ENCODE results near the gene RTEL1. TPM values are rescaled to one million over a fixed set of nuclear protein-coding genes. Genes with fewer than 3 reads are reported as not detected.

RTEL1 gene
- total and polyA plus RNA-seq, 2 donors (not counting 1 experiment from before 2014, with no cell fraction given) = 4.7 to 12.4 TPM

DNA sequence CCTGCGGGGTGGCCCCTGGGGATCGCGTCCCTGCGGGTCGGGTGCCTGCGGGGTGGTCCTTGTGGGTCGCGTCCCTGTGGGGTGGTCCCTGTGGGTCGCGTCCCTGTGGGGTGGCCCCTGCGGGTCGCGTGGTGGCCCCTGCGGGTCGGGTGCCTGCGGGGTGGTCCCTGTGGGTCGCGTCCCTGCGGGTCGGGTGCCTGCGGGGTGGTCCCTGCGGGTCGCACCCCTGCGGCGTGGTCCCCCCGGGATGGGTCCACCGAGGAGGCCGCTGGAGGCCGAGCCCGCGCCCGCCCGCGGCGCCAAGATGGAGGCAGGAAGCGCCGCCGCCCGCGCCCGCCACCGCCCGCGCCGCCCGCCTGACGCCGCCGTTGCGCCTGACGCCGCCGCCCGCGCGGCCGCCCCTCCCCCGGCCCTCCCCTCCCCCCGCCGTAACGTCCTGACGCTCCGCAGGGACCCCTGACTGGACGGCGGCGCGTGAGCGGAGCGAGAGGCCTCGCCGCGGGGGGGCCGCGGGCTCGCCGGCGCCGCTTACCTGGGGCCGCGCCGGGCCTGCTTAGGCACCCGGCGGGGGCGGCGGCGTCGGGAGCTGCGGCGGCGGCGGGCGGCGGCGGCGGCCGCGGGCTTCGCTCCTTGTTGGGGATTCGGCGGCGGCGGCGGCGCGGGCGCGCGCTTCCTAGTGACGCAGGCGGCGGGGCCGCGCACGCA, 31.5 kb upstream of the RTEL1 start, which contains the start of gene GMEB2:
Gene GMEB2 (minus strand): TSS at position 678 of the 705 bp plus-strand sequence. CDS start 7,704 bp downstream, outside the sequence.
- H3K4me3 ChIP-seq (replicated peaks in 1 of 4; ENCODE audit: control extremely low read depth in 1 of 4, insufficient read depth in 1 of 4, low read depth in 3 of 4, low read length in 4 of 4) = peak within 1 kb of the TSS; percentile 74 to 96 (median 95)
- no peaks in the 10 kb centered on the region for H4K20me1 ChIP-seq (ENCODE audit: control insufficient read depth, extremely low read depth, insufficient read depth, low read length)
- H3K27ac ChIP-seq (ENCODE audit: insufficient read depth, low read length) = peak within 1 kb of the TSS; percentile 97
- peak within 1 kb of the TSS; percentile 96 for H3K9ac ChIP-seq (ENCODE audit: insufficient read depth, low read length)
- no peaks in the 10 kb centered on the region for H3K9me3 ChIP-seq (ENCODE audit: control insufficient read depth, insufficient read depth, low read depth, low read length)
- H3K79me2 ChIP-seq (ENCODE audit: control insufficient read depth, insufficient read depth, low read length) = peaks cover 45% of the 10 kb centered on the region
- no peaks in the 10 kb centered on the region for H3K36me3 ChIP-seq (ENCODE audit: control insufficient read depth, insufficient read depth, low read length)
- TF ChIP-seq EZH2 (IDR thresholded peaks at IDR 0.05; ENCODE audit: low read length, missing control alignments) = no peak
- TF ChIP-seq CTCF (conservative IDR thresholded peaks at IDR 0.05 in 1 of 2, IDR thresholded peaks at IDR 0.05 in 1 of 2; ENCODE audit: low read depth in 1 of 2, low read length in 2 of 2) = no peak
- H2AFZ ChIP-seq (ENCODE audit: low read length) = peak within 1 kb of the TSS; percentile 68
- peak within 1 kb of the TSS; percentile 95 for H3K4me2 ChIP-seq (ENCODE audit: extremely low read depth, insufficient read depth, low read length)
- H3K4me1 ChIP-seq (ENCODE audit: control insufficient read depth, extremely low read depth, insufficient read depth, low read length) = no peaks in the 10 kb centered on the region
- DNase-seq (ENCODE audit: low read depth in 2 of 2) = peak in 1 of 2 donors; percentile 74
- H3K27me3 ChIP-seq (ENCODE audit: control insufficient read depth, insufficient read depth, low read length) = no peaks in the 10 kb centered on the region

DNA sequence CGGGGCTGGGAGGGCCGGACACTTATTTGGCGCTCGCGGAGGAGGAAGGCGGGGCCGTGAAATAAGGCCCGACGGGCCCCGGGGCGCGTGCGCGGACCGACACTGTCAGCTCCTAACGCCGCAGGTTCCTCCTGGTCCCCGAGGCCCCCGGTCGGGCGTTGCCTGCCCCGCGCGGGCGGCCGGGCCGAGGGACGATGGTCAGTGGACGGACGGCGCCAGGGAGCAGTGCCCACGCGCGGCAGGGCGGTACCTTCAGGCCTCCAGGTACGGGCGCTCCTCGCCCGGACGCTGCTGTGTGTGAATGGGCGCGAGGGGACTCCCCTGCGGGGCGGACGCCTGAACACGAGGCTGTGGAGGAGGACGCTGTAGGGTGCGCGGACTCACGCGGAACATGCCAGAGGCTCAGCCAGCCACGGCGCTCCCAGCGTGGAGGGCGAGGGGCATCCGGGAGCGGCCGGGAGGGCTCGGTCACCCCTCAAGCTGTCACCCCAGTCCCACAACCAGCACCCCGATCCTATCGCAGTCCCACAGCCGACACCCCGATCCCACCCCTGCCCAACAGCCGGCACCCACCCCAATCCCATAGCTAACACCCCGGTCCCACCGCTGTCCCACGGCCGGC, 30.9 kb upstream of the RTEL1 start:
- H3K36me3 ChIP-seq (ENCODE audit: control insufficient read depth, insufficient read depth, low read length) = no peaks in the 10 kb centered on the region
- H2AFZ ChIP-seq (ENCODE audit: low read length) = peak overlapping the region; percentile 68
- no peaks in the 10 kb centered on the region for H3K9me3 ChIP-seq (ENCODE audit: control insufficient read depth, insufficient read depth, low read depth, low read length)
- no peaks in the 10 kb centered on the region for H3K27me3 ChIP-seq (ENCODE audit: control insufficient read depth, insufficient read depth, low read length)
- H3K4me1 ChIP-seq (ENCODE audit: control insufficient read depth, extremely low read depth, insufficient read depth, low read length) = no peaks in the 10 kb centered on the region
- H4K20me1 ChIP-seq (ENCODE audit: control insufficient read depth, extremely low read depth, insufficient read depth, low read length) = no peaks in the 10 kb centered on the region
- peak overlapping the region; percentile 64 to 96 (median 95) for H3K4me3 ChIP-seq (replicated peaks in 1 of 4; ENCODE audit: control extremely low read depth in 1 of 4, insufficient read depth in 1 of 4, low read depth in 3 of 4, low read length in 4 of 4)
- peak overlapping the region; percentile 91 for H3K27ac ChIP-seq (ENCODE audit: insufficient read depth, low read length)
- DNase-seq (ENCODE audit: low read depth in 2 of 2) = peak; percentile 89 to 94
- peak overlapping the region; percentile 94 for H3K9ac ChIP-seq (ENCODE audit: insufficient read depth, low read length)
- peaks cover 39% of the 10 kb centered on the region for H3K79me2 ChIP-seq (ENCODE audit: control insufficient read depth, insufficient read depth, low read length)
- H3K4me2 ChIP-seq (ENCODE audit: extremely low read depth, insufficient read depth, low read length) = peak overlapping the region; percentile 64
- TF ChIP-seq EZH2 (IDR thresholded peaks at IDR 0.05; ENCODE audit: low read length, missing control alignments) (no peak), CTCF (conservative IDR thresholded peaks at IDR 0.05 in 1 of 2, IDR thresholded peaks at IDR 0.05 in 1 of 2; ENCODE audit: low read depth in 1 of 2, low read length in 2 of 2) (no peak)

GRCh38 chr20:63627751-63628245, 30.3 kb upstream of the RTEL1 start:
- peaks cover 34% of the 10 kb centered on the region for H3K79me2 ChIP-seq (ENCODE audit: control insufficient read depth, insufficient read depth, low read length)
- TF ChIP-seq EZH2 (IDR thresholded peaks at IDR 0.05; ENCODE audit: low read length, missing control alignments) (no peak), CTCF (conservative IDR thresholded peaks at IDR 0.05 in 1 of 2, IDR thresholded peaks at IDR 0.05 in 1 of 2; ENCODE audit: low read depth in 1 of 2, low read length in 2 of 2) (no peak)
- H3K36me3 ChIP-seq (ENCODE audit: control insufficient read depth, insufficient read depth, low read length) = no peaks in the 10 kb centered on the region
- H3K4me1 ChIP-seq (ENCODE audit: control insufficient read depth, extremely low read depth, insufficient read depth, low read length) = no peaks in the 10 kb centered on the region
- peak overlapping the region; percentile 64 to 96 (median 95) for H3K4me3 ChIP-seq (replicated peaks in 1 of 4; ENCODE audit: control extremely low read depth in 1 of 4, insufficient read depth in 1 of 4, low read depth in 3 of 4, low read length in 4 of 4)
- H2AFZ ChIP-seq (ENCODE audit: low read length) = no peak overlapping the region
- H3K27ac ChIP-seq (ENCODE audit: insufficient read depth, low read length) = peak overlapping the region; percentile 26
- peak overlapping the region; percentile 94 for H3K9ac ChIP-seq (ENCODE audit: insufficient read depth, low read length)
- DNase-seq (ENCODE audit: low read depth in 2 of 2) = no peak
- H3K4me2 ChIP-seq (ENCODE audit: extremely low read depth, insufficient read depth, low read length) = peak overlapping the region; percentile 95
- H3K27me3 ChIP-seq (ENCODE audit: control insufficient read depth, insufficient read depth, low read length) = no peaks in the 10 kb centered on the region
- H4K20me1 ChIP-seq (ENCODE audit: control insufficient read depth, extremely low read depth, insufficient read depth, low read length) = no peaks in the 10 kb centered on the region
- no peaks in the 10 kb centered on the region for H3K9me3 ChIP-seq (ENCODE audit: control insufficient read depth, insufficient read depth, low read depth, low read length)

All from fibroblast of lung (primary cell).